ENCODE data around the gene ERICH6.

ERICH6 gene

GRCh38 chr3:150612494-150612893 lies 91.2 kb downstream of the ERICH6 start:
- DNase-seq = no peak

- DNase-seq = no peak
Observed at GRCh38 chr3:150611666-150612065, 92.1 kb downstream of the ERICH6 start.

- DNase-seq = no peak
Observed at GRCh38 chr3:150610785-150611184, 92.9 kb downstream of the ERICH6 start.

- DNase-seq = no peak
Observed at GRCh38 chr3:150609988-150610387, 93.7 kb downstream of the ERICH6 start.
